GM19463 (cell line): ENCODE measurements around the gene LUZP4.
A peak's percentile ranks its signal among the peaks of the same experiment; 100 is the strongest.
"Not testable (repeated sequence)": the region's sequence is repeated elsewhere in the genome, so short reads cannot be mapped to it uniquely, and the experiment has no call there.

ENCODE experiments used
- ATAC-seq: cut with Tn5 transposase; IDR thresholded peaks from one replicate; pipeline ENCODE4 v1.9.1; 2021; ENCODE audit warnings: mild to moderate bottlenecking, moderate library complexity; ENCODE audit not compliant: unreplicated experiment

Gene LUZP4, protein sequence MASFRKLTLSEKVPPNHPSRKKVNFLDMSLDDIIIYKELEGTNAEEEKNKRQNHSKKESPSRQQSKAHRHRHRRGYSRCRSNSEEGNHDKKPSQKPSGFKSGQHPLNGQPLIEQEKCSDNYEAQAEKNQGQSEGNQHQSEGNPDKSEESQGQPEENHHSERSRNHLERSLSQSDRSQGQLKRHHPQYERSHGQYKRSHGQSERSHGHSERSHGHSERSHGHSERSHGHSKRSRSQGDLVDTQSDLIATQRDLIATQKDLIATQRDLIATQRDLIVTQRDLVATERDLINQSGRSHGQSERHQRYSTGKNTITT

DNA sequence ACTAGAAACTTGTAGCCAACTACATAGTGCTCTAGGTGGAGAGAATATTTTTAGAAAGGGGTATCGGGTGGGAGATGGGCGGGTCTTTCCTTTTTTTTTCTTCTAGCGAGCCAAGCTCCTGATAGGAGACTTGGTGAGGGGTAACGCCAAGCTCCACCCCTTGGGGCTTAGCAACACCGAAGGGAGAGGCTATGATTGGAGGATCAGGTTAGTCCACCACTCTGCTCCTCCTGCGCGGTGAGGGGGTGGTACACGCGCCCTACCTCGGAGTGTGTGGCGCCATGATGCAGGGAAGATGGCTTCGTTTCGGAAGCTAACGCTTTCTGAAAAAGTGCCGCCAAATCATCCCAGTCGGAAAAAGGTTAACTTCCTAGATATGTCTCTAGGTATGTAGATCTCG lies at the start of gene LUZP4:
Gene LUZP4, plus strand, starts transcription at position 251 of the 400 bp plus-strand sequence. Its CDS starts 45 bp downstream, at position 296.
- no peak for ATAC-seq

DNA sequence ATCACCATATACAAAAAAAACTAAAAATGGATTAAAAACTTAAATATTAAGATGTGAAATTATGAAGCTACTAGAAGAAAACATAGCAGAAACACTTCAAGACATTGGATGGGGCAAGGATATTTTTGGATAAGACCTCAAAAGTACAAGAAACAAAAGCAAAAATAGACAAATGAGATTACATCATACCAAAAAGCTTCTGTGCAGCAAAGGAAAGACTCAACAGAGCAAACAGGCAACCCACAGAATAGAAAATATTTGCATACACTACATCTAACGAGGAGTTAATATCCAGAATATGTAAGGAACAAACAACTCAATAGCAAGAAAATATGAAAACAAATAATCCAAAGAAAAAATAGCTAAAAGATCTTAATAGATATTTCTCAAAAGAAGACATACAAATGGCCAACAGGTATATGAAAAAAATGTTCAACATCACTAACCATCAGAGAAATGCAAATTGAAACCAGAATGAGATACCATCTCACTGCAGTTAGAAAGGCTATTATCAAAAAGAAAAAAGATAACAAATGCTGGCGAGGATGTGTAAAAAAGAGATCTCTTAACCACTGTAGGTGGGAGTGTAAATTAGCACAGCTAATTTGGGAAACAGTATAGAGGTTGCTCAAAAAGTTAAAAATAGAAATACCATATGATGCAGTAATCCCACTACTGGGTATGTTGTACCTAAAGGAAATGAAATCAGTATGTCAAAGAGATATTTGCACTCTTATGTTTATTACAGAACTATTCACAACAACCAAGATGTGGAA lies 37.9 kb upstream of the LUZP4 start:
- ATAC-seq: no peak

DNA sequence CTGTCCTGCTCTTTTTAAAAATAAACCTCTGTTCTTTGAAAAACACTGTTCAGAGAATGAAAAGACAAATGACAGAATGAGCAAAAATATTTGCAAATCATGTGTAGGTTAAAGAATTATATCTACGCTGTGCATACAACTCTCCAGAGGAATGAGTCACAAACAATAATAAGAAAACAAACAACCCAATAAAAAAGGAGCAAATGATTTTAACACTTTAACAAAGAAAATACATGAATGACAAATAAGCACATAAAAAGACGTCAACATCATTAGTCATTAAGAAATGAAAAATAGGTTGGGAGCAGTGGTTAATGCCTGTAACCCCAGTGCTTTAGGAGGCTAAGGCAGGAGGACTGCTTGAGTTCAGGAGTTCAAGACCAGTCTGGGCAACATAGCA lies 34.5 kb upstream of the LUZP4 start:
- ATAC-seq: no peak

DNA sequence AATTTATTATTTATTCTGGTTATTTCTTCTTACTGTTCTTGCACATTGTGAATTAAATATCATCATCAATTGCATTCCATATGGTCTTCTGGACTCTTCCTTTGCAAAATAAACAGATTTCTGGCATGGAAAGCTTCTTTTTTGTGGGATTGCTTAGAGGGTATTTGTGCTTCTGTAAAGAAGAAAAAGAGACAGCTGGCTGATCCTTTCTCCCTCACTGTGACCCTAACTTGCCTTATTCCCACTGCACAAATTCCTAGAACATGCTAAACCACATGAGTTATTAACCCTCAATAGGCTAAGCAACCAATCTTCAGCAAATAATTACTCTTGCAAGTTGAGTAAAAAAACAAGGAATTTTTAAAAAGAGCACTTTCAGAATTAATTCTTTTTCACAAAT lies 31.8 kb upstream of the LUZP4 start:
- ATAC-seq: no peak

DNA sequence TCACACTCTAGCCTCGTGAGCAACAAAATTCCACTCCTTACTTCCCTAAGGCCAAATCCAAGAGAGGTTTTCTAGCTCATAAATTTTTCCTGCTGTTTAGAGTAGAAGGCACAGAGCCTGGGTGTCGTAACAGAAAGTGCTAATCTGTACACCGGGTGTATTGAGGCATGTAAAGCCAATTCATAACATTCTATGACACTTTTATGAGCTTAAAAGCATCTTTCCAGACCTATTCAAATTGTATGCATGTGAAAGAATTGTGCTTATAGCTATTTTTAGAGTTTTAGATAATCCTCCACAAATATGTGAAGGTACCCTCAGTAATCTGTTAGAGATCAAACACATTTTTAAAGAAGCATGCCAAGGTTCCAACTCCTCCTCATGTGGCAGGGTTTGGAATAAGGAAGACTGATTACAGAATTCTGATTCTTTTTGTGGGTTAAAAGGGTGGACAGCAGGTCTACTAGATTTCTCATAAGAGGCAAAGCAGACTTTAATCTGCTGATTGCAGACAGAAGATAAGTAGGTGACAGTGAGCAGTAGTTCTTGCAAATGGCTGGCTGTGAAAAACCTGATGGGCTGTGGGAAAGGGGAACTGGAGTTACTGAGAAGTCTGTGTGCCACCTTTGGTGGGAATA lies 30.2 kb upstream of the LUZP4 start:
- no peak for ATAC-seq

DNA sequence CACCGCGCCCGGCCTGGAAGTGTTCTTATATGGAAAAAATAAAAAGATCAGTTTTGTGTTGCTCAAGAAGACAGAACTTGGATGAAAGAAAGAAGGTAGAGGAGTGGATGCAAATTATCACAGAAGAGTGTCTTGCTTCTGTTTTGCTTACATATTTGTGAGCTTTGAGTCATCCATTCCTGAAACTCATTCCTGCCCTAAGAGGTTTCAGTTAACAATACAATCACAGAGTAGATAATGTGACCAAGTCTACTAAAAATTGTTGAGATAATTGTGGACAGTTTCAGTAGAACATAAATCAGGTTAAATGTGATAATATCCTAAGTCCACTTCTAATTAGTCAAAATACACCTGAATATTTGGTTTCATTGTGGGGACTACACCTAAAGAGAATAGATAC lies 29.2 kb upstream of the LUZP4 start:
- ATAC-seq: no peak

DNA sequence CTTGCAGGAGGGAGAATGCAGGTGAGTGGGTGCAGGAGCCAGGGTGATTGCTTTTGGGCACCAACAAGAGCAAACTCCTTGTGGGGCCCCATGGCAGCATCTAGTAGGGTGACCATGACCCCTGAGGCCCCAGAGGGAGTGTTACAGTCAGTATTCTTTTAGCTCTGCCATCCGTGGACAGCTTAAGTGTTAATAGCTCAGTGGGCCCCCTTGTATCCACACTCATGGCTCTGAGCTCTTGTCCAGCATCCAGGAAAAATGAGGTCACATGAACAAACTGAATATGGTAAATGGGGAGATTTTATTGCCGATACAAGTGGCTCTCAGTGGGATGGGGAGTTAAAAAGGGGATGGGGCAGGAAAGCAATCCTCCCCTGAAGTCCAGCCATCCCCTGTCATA lies 28.4 kb upstream of the LUZP4 start:
- no peak for ATAC-seq

- no peak for ATAC-seq
Measured at GRCh38 chrX:115264009-115264408, 25.5 kb upstream of the LUZP4 start.

DNA sequence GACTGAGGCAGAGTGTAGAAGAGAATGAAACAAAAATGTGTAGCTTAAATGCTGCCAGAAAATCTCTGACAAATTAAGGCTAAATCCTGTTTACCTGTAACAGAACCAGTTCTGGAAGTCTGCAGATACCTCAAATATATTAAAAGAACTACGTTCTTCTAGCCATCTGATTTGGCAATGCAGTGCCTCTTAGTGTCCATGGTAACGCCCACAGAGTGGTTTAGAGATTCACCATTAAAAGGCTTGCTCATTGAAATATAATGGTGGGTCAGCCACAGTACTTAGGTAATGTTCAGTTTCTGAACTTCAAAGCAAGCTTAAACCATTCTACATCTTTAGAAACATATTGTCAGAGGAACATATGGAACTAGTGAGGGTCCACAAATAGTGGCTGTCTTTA lies 23.2 kb upstream of the LUZP4 start:
- no peak for ATAC-seq

GRCh38 chrX:115268421-115268820 lies 21.1 kb upstream of the LUZP4 start:
- ATAC-seq: peak; percentile 53

- no peak for ATAC-seq
Measured at GRCh38 chrX:115269051-115269683, 20.3 kb upstream of the LUZP4 start.

- ATAC-seq: no peak
Measured at GRCh38 chrX:115284877-115285276, 4.6 kb upstream of the LUZP4 start.

GRCh38 chrX:115297189-115297588 lies 7.7 kb downstream of the LUZP4 start:
- no peak for ATAC-seq

DNA sequence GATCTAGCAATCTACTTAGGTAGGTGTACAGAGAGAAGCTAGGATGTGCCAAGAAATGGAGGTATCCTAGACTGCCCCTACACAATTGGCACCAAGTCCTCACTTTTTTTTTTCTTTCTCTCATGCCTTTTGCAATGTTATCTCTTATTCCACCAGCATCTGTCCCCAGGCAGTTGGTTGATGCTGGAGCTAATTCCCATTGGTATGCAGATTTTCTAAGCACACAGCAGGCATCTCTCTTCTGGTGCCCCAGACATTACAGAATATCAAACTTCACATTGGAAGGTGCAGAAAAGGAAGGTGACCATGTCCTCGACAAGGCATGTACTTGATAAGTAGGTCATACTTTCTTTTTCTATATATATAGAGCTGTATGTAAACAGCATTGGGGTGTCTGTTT lies 21.6 kb downstream of the LUZP4 start:
- no peak for ATAC-seq

DNA sequence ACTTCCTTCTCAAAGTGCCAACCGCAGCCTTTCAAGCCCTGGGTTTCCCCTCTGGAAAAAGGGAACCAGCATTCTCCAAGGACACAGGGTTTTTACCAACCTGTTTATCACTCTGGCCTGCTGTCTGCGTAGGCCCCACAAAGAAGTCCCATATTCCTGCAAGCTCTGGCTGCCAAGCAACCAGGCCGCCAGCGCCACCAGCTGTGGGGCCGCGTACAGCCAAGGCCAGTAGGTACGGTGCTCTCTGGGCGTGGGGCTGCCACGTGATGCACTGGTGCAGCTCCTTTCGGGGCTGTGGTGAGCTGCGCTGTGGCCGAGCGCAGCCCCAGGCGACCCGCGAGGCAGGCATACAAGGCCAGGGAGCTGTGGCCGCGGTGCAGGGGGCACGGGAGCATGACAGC lies 22.1 kb downstream of the LUZP4 start:
- no peak for ATAC-seq

- ATAC-seq: no peak
Measured at GRCh38 chrX:115318139-115318538, 28.6 kb downstream of the LUZP4 start.

DNA sequence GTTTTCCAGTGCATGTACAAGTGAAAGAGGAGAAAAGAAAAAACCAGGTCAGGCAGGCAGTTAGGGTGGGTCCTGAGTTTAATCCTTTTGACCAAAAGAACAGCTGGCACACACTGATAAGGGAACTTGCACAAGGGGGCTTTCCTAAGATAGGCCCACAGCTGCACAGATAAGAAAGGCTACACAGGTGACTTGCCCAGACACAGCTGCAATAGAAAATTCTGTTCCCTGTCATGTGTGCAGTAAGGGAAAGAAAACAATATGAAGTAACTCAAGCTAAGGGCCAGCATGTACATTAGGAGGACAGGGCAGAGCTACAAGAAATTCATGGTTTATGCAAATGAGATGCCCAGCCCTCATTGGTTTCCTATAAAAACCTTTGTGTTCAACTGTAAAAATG lies 32.9 kb downstream of the LUZP4 start:
- ATAC-seq: no peak

GRCh38 chrX:115324194-115324593 lies 34.7 kb downstream of the LUZP4 start:
- ATAC-seq: no peak

GRCh38 chrX:115329282-115329681 lies 39.8 kb downstream of the LUZP4 start:
- not testable (repeated sequence) for ATAC-seq

GRCh38 chrX:115330498-115331168 lies 41.1 kb downstream of the LUZP4 start:
- ATAC-seq: no peak

DNA sequence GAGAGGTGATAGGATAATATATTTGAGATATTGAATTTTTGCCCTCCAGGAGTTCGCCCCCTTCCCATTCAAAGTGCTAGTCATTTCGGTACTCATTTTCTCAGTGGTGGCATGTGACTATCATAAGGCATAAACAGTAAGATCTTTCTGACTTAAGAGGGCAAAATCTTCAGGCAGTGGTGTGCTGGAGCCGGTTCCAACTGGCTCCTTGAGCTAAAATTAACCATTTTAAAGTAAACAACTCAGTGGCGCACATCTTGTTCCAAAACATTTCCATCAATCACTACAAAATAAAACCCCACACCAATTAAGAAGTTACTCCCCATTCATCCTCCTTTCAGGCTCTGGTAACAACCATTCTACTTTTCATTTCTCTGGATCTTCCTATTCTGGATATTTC lies 43.3 kb downstream of the LUZP4 start:
- no peak for ATAC-seq
